GM10266 (cell line): ENCODE measurements around the gene ZNF562.
"Not testable (repeated sequence)": the region's sequence is repeated elsewhere in the genome, so short reads cannot be mapped to it uniquely, and the experiment has no call there.

Experiments
- DNase-seq: peaks from one replicate; pipeline ENCODE4 v3.0.0; 2012; ENCODE audit errors: extremely low spot score
- TF ChIP-seq, protein P1 (sequence below): IDR thresholded peaks from 2 replicates; pipeline ENCODE4 v1.5.1; 2012; ENCODE audit warnings: mild to moderate bottlenecking, low read depth; ENCODE audit not compliant: control insufficient read depth, insufficient read depth; ENCODE audit errors: missing control alignments

Gene ZNF562

DNA sequence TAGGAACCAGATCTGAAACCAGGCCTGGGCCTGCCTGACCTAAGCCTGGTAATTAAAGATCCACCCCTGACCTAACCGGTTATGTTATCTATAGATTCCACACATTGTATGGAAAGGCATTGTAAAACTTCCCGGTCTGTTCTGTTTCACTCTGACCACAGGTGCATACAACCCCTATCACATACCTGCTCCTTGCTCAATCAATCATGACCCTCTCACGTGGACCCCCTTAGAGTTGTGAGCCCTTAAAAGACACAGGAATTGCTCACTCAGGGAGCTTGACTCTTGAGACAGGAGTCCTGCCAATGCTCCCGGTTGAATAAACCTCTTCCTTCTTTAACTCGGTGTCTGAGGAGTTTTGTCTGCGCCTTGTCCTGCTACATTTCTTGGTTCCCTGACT is 27.3 kb upstream of the ZNF562 start:
- TF ChIP-seq, protein P1, sequence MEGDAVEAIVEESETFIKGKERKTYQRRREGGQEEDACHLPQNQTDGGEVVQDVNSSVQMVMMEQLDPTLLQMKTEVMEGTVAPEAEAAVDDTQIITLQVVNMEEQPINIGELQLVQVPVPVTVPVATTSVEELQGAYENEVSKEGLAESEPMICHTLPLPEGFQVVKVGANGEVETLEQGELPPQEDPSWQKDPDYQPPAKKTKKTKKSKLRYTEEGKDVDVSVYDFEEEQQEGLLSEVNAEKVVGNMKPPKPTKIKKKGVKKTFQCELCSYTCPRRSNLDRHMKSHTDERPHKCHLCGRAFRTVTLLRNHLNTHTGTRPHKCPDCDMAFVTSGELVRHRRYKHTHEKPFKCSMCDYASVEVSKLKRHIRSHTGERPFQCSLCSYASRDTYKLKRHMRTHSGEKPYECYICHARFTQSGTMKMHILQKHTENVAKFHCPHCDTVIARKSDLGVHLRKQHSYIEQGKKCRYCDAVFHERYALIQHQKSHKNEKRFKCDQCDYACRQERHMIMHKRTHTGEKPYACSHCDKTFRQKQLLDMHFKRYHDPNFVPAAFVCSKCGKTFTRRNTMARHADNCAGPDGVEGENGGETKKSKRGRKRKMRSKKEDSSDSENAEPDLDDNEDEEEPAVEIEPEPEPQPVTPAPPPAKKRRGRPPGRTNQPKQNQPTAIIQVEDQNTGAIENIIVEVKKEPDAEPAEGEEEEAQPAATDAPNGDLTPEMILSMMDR = no peak
- DNase-seq = no peak

- no peak for DNase-seq
- TF ChIP-seq, protein P1 = no peak
Measured at GRCh38 chr19:9700229-9700981, 25.5 kb upstream of the ZNF562 start.

GRCh38 chr19:9690301-9690700 is 15.4 kb upstream of the ZNF562 start:
- not testable (repeated sequence) for DNase-seq

- not testable (repeated sequence) for DNase-seq
Measured at GRCh38 chr19:9679996-9680395, 5.1 kb upstream of the ZNF562 start.

DNA sequence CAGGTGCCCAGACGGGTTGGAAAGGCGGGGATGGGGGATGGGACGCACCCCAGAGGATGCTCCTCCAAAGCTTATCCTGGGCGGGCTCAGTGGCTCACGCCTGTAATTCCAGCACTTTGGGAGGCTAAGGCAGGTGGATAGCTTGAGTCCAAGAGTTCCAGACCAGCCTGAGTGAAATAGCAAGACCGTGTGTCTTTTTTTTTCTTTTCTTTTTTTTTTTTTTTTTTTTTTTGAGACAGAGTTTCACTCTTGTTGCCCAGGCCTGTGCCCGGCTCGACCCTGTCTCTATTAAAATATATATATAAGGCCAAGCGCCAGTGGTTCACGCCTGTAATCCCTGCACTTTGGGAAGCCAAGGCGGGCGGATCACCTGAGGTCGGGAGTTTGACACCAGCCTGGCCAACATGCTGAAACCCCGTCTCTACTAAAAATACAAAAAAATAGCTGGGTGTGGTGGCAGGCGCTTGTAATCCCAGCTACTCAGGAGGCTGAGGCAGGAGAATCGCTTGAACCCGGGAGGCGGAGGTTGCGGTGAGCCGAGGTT is 530 bp upstream of the ZNF562 start:
- not testable (repeated sequence) for DNase-seq

GRCh38 chr19:9673912-9674662 is 813 bp downstream of the ZNF562 start:
- TF ChIP-seq, protein P1 = no peak
- no peak for DNase-seq

GRCh38 chr19:9672893-9673292 is 2.0 kb downstream of the ZNF562 start:
- no peak for DNase-seq
- TF ChIP-seq, protein P1 = no peak

DNA sequence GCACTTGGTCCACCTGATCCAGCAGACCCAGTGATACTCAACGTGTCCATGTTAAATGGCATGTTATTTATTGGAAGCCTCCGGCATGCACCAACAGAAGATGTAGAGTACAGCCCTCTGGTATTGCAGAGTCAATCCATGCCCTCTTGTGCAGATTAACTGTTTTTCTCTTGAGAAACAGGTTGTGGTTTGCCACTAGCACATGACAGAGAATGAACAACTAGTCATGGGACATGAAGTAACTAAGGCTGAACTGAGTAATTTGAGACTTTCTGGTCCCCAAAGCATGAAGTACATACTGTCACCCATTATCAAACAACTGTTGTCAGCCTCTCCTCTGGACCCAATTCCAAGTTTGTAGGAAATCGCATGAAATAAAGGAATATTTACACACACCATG is 3.2 kb downstream of the ZNF562 start:
- DNase-seq = no peak
- TF ChIP-seq, protein P1 = no peak
